Activated CD4-positive, alpha-beta T cell treated with anti-CD3 and anti-CD28 coated beads for 1 hour (primary cell): ENCODE data around the gene DAB2.

Experiments used
- DNase-seq: peaks from one replicate; pipeline ENCODE4 v3.0.0-alpha.2; 2020

DAB2 gene

GRCh38 chr5:39331861-39332381 lies 92.9 kb downstream of the DAB2 start:
- DNase-seq = no peak

- DNase-seq = no peak
Measured at GRCh38 chr5:39328731-39329130, 96.0 kb downstream of the DAB2 start.

GRCh38 chr5:39323542-39323941 lies 101.2 kb downstream of the DAB2 start:
- no peak for DNase-seq
